ENCODE measurements around the gene SCN2A.

SCN2A gene

DNA sequence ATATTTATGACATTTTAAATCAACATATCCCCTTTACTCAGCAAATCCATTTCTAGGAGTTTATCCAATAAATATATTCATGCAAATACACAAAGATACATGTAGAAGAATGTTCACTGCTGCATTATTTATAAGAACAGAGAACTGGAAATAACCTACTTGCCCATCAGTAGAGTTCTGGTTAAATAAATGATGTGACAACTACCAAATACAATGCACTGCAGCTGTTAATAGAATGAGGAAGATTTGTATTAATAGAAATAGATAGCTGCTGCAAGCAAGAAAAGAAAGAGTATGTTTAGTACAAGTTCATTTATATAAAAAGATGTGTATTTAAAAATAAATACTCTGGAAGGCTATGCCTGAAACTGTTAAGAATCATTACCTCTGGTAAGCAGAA lies 181.0 kb downstream of the SCN2A start:
- DNase-seq (ENCODE audit: low spot score): no peak

GRCh38 chr2:165423081-165423480 lies 183.9 kb downstream of the SCN2A start:
- DNase-seq (ENCODE audit: low spot score): no peak

- no peak for DNase-seq (ENCODE audit: low spot score)
These were observed 186.3 kb downstream of the SCN2A start for GRCh38 chr2:165425556-165425955.

- DNase-seq (ENCODE audit: low spot score): no peak
These were observed 188.5 kb downstream of the SCN2A start for GRCh38 chr2:165427686-165428085.

- DNase-seq (ENCODE audit: low spot score): no peak
These were observed 189.7 kb downstream of the SCN2A start for GRCh38 chr2:165428926-165429325.

DNA sequence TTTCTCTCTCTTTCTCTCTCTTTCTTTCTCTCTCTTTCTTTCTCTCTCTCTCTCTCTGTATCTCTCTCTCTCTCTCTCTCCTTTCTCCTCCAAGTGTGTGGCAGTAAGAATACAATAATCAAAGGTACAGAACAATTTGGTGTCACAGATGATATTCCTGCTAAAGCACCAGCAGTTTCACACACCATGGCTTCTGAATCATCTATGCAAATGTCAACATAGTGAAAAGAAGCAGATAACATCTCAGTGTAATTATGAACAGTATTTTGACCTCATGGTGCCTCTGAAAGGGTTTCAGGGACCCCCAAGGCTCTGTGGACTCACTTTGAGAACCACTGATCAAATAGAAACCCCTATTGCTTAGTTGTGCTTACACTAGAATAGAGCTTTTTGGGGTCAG lies 191.8 kb downstream of the SCN2A start:
- no peak for DNase-seq (ENCODE audit: low spot score)

DNA sequence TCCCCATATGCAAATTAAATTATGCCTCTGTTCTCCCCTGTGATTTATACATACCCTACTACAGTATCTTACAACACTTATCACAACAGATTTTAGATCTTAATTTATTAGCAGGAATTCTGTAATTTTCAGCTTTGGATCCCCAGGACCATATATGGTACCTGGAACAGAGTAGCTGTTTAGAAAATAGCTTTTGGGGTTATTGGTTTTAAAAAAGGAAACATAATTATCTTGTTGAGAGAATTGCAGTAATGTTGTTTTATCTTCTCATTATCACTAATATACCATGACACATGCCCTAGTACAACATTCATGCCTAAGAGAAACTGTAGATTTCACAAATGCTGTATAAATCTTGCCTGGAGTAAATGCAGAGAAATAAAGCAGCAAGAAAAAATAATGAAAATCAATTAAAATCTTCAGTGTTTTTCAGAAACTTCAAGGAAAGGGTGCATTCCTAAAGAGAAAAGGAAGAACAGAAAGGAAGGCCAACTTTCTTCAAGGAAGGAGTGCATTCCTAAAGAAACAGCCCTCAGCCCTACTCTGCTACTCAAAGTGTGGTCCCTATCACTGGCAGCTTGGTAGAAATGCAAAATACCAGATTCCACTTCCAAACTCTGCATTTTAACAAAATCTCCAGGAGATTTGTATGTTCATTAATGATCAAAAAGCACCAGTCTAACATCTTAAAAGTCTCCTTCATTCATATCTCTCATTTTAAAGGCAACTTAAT lies 193.2 kb downstream of the SCN2A start:
- DNase-seq (ENCODE audit: low spot score): no peak

GRCh38 chr2:165434865-165435496 lies 195.8 kb downstream of the SCN2A start:
- no peak for DNase-seq (ENCODE audit: low spot score)

DNA sequence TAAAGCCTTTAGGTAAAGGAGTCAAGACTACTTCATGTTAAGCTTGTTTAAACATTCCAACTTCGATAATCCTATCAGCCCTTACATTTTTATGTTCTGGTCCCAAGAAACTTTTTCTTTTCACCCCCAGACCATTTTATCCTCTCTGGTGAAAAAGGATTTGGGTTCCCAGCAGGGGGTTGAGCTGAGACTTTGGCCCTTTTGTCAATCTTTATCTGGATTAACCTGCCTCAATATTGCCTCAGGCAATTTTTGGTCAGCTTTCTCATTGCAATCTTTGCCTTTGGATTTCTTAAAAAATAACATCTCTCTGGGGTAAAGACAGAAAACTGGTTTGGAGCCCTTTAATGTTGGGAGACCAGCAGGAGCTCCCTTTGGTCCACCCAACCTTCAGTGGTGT lies 196.4 kb downstream of the SCN2A start:
- no peak for DNase-seq (ENCODE audit: low spot score)

DNA sequence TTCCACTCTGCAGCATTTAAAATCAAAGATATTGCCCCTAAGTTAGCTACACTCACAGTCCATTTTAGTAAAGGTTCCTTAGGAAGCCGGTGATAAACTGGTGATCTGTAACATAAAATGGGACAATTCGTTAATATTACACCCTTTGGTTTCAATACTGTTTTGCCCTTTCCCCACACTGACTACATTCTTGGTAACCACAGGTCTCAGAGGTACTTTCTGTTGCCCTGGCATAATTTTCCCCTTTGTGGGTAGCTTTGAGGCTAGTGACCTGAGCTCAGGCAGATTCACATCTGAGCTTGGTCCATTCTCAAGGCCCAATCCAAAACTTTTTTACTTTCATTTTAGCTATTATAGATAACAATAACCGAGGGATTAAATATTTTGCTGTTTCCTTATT lies 197.3 kb downstream of the SCN2A start:
- no peak for DNase-seq (ENCODE audit: low spot score)

DNA sequence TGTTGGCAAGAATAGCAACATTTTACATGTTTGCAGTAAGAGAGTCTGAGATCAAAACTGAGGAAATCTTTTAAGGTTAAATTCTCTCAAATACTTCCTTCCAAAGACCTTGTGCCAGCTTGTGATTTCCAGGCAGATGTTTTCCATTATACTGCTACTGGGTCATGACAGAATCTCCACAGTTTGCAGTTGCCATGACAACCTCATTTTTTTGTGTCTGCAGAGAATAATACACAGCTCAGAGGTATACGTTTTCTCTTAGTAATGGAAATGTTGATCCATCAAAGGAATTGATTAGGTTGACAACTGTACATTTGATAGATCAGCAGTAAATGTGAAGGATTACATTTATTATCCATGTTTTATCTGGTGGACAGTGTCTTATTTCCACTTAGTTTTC lies 201.2 kb downstream of the SCN2A start:
- DNase-seq (ENCODE audit: low spot score): no peak
